ENCODE measurements around the gene TRIM2. TPM values are rescaled to one million over a fixed set of nuclear protein-coding genes. Genes with fewer than 3 reads are reported as not detected.

Gene TRIM2
- total RNA-seq, 1 donor from 2014 or later: 20.2 TPM

DNA sequence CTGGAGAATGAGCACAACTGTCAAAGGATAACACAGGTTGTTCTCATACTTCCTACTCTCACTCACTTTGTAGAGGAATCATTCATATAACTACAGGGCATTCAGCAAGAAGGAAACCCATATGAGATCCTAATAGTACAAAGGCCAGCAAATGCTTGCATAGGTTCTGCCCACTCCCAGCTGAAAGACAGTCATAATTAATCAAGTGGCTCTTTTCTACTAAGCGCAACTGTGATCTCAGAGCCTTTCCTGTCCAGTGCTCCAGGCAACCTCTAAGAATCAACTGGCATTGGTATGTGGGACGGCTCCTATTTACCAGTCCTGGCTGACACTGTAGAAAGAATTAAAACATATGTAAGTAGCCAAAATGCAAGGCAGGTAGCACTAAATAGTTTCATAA, 121.3 kb downstream of the TRIM2 start:
- Histone ChIP-seq H3K27ac (replicated peaks) (no peak overlapping the region), H3K4me1 (no peaks in the 10 kb centered on the region), H3K27me3 (ENCODE audit: low read depth) (no peaks in the 10 kb centered on the region), H3K9me3 (replicated peaks) (no peaks in the 10 kb centered on the region), H3K36me3 (peaks cover 51% of the 10 kb centered on the region), H3K4me3 (no peak overlapping the region)
- TF ChIP-seq, protein P1, sequence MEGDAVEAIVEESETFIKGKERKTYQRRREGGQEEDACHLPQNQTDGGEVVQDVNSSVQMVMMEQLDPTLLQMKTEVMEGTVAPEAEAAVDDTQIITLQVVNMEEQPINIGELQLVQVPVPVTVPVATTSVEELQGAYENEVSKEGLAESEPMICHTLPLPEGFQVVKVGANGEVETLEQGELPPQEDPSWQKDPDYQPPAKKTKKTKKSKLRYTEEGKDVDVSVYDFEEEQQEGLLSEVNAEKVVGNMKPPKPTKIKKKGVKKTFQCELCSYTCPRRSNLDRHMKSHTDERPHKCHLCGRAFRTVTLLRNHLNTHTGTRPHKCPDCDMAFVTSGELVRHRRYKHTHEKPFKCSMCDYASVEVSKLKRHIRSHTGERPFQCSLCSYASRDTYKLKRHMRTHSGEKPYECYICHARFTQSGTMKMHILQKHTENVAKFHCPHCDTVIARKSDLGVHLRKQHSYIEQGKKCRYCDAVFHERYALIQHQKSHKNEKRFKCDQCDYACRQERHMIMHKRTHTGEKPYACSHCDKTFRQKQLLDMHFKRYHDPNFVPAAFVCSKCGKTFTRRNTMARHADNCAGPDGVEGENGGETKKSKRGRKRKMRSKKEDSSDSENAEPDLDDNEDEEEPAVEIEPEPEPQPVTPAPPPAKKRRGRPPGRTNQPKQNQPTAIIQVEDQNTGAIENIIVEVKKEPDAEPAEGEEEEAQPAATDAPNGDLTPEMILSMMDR (IDR thresholded peaks at IDR 0.05; ENCODE audit: borderline replicate concordance): no peak
- DNase-seq: no peak
- intact Hi-C loops (cut with micrococcal nuclease): no loop called here

DNA sequence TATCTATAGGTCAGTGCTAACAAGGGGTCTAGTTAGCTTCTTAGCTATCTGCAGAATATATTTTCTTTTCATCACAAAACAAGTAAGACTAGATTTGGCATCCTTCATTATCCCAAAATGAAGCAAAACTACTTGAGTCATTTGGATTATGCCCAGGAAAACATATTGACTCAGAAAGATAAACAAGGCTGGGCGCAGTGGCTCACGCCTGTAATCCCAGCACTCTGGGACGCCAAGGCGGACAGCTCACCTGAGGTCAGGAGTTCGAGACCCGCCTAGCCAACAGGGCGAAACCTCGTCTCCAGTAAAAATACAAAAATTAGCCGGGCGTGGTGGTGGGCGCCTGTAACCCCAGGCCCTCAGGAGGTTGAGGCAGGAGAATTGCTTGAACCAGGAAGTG, 122.3 kb downstream of the TRIM2 start:
- TF ChIP-seq, protein P1 (IDR thresholded peaks at IDR 0.05; ENCODE audit: borderline replicate concordance): no peak
- H3K27ac ChIP-seq (replicated peaks): no peak overlapping the region
- intact Hi-C loops (cut with micrococcal nuclease): no loop called here
- no peaks in the 10 kb centered on the region for H3K4me1 ChIP-seq
- DNase-seq: no peak
- H3K36me3 ChIP-seq: peaks cover 49% of the 10 kb centered on the region
- no peak overlapping the region for H3K4me3 ChIP-seq
- H3K27me3 ChIP-seq (ENCODE audit: low read depth): no peaks in the 10 kb centered on the region
- no peaks in the 10 kb centered on the region for H3K9me3 ChIP-seq (replicated peaks)

DNA sequence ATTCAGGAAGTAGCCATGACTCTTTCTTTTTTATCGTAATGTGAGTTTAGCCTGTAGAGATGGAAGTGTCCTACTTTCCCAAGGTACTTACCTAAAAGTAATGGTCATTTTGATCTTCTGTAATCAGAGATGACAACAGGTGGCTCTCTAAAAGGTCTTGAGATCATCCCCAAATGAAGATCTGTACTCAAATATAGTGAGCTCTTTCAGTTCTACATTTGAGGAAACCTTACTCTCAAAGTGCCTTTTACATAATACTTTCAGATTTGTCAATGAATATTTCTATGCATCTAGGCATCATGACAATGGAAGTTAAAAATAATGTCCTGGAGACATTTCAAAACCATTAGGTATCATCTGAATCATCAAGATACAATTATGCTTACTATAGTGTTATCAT, 123.0 kb downstream of the TRIM2 start:
- intact Hi-C loops (cut with micrococcal nuclease): no loop called here
- H3K27me3 ChIP-seq (ENCODE audit: low read depth): no peaks in the 10 kb centered on the region
- no peak for DNase-seq
- H3K36me3 ChIP-seq: peaks cover 50% of the 10 kb centered on the region
- no peaks in the 10 kb centered on the region for H3K9me3 ChIP-seq (replicated peaks)
- H3K27ac ChIP-seq (replicated peaks): no peak overlapping the region
- TF ChIP-seq, protein P1 (IDR thresholded peaks at IDR 0.05; ENCODE audit: borderline replicate concordance): no peak
- H3K4me3 ChIP-seq: no peak overlapping the region
- H3K4me1 ChIP-seq: no peaks in the 10 kb centered on the region

DNA sequence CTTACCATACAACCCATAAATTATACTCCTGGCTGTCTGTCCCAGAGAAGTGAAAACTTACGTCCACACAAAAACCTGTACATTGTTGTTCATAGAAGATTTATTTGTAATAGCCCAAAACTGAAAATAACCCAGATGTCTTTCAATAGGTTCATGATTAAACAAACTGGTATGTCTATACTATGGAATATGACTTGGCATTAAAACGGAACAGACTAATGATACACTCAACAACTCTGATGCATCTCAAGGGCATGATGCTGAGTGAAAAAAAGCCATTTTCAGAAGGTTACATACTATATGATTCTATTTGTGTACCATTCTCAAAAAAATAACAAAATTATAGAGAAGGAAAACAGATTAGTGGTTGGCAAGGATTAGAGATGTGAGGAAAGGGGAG, 128.7 kb downstream of the TRIM2 start:
- DNase-seq: no peak

DNA sequence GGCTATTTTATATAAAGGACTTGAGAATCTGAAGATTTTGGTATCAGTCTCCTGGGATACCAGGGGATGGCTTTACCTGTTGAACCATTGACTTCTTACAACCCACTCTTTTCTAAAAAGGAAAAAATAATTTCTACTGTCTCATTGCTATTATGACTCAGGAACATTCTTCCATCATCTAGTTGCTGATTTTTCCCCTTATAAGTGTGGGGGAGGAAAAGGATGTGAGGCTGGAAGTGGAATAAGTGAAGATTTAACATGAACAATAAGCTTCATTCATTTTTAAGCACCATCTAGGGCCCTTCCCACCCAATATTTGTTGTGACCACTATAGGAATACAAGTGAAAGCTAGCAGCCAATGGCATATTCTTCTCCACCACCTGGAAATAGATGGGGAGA, 129.6 kb downstream of the TRIM2 start:
- DNase-seq: no peak
- Histone ChIP-seq H3K9me3 (replicated peaks) (no peaks in the 10 kb centered on the region), H3K36me3 (peaks cover 47% of the 10 kb centered on the region), H3K4me1 (no peaks in the 10 kb centered on the region), H3K27me3 (ENCODE audit: low read depth) (no peaks in the 10 kb centered on the region), H3K27ac (replicated peaks) (no peak overlapping the region), H3K4me3 (no peak overlapping the region)
- intact Hi-C loops (cut with micrococcal nuclease): no loop called here
- TF ChIP-seq, protein P1 (IDR thresholded peaks at IDR 0.05; ENCODE audit: borderline replicate concordance): no peak

More for the DNA sequence above, 128.7 kb downstream of the TRIM2 start:
- Histone ChIP-seq H3K36me3 (peaks cover 47% of the 10 kb centered on the region), H3K27me3 (ENCODE audit: low read depth) (no peaks in the 10 kb centered on the region), H3K4me1 (no peaks in the 10 kb centered on the region), H3K4me3 (no peak overlapping the region), H3K27ac (replicated peaks) (no peak overlapping the region), H3K9me3 (replicated peaks) (no peaks in the 10 kb centered on the region)
- intact Hi-C loops (cut with micrococcal nuclease): no loop called here
- TF ChIP-seq, protein P1 (IDR thresholded peaks at IDR 0.05; ENCODE audit: borderline replicate concordance): no peak

DNA sequence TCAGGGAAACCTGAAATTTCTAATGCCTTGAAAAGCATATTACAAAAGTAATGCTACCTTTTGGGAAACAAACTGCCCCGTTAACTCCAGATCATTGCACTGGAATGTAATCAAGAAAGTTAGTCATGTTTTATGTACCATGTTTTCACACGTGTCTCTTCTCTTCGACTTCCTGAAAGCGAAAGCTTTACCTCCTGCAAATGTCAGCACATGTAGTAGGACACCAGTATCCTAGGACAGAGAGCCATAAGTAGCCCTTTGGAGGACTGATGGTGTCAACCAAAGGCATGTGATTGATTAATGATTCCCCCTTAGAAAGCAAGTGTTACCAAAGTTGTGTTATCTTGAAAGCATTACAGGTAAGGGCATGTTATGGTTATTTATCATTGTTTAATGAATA, 131.4 kb downstream of the TRIM2 start:
- Histone ChIP-seq H3K27ac (replicated peaks) (no peak overlapping the region), H3K27me3 (ENCODE audit: low read depth) (no peaks in the 10 kb centered on the region), H3K4me3 (no peak overlapping the region), H3K9me3 (replicated peaks) (no peaks in the 10 kb centered on the region), H3K4me1 (no peaks in the 10 kb centered on the region), H3K36me3 (peaks cover 41% of the 10 kb centered on the region)
- DNase-seq: no peak
- TF ChIP-seq, protein P1 (IDR thresholded peaks at IDR 0.05; ENCODE audit: borderline replicate concordance): no peak
- intact Hi-C loops (cut with micrococcal nuclease): no loop called here
